ENCODE results near the gene SPECC1.
"Not testable (repeated sequence)": the region's sequence is repeated elsewhere in the genome, so short reads cannot be mapped to it uniquely, and the experiment has no call there.

The SPECC1 gene

DNA sequence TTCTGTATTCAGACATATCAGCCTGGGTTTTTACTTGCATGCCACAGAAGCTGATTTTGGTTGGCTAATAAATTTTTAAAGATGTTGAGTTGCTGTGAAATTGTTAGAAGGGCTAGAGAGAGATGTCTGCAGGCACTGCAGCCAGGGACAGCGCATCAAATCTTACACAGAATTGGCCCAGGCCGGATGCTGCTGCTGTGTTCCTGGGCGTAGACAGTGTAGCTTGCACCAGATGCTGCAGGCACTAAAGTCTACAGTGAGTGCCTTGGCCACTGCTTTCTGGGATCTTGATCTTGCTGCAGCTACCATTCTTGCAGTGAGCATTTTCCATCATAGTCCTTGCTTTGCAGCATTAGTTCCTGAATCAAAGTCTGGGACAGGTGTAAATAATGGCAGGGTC is 169.9 kb downstream of the SPECC1 start:
- H3K27me3 ChIP-seq (ENCODE audit: insufficient read depth, low read length): no peaks in the 10 kb centered on the region
- no peak overlapping the region for H3K27ac ChIP-seq (ENCODE audit: low read depth, low read length)
- H3K79me2 ChIP-seq (ENCODE audit: control insufficient read depth, insufficient read depth, low read length, unreplicated experiment): peaks cover 16% of the 10 kb centered on the region
- H3K4me1 ChIP-seq (ENCODE audit: control insufficient read depth, insufficient read depth, low read length, unreplicated experiment): peaks cover 6% of the 10 kb centered on the region
- H3K4me3 ChIP-seq (ENCODE audit: low read depth, low read length): no peak overlapping the region
- no peaks in the 10 kb centered on the region for H3K36me3 ChIP-seq (ENCODE audit: insufficient read depth, low read length)
- H2AFZ ChIP-seq (ENCODE audit: low read length, unreplicated experiment): no peak overlapping the region

DNA sequence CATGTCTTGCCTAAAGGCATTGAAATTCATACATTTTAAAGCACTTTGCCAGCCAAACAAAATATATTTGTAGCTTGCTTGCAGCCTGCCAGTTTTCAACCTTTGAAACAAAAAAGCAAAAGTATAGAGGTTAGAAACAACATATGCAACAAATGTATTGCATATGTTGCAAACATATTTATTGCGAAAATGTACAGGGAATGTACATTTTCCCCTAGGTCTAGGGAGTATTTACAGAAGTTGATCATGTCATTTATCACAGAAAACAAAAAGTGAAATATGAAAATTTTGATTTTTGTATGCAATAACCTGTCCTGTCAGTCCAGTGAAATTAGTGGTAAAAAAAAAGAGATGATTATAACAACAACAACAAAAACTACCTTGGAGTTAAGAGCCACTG is 171.5 kb downstream of the SPECC1 start:
- peaks cover 12% of the 10 kb centered on the region for H3K79me2 ChIP-seq (ENCODE audit: control insufficient read depth, insufficient read depth, low read length, unreplicated experiment)
- no peak overlapping the region for H2AFZ ChIP-seq (ENCODE audit: low read length, unreplicated experiment)
- no peaks in the 10 kb centered on the region for H3K27me3 ChIP-seq (ENCODE audit: insufficient read depth, low read length)
- no peak overlapping the region for H3K27ac ChIP-seq (ENCODE audit: low read depth, low read length)
- no peaks in the 10 kb centered on the region for H3K4me1 ChIP-seq (ENCODE audit: control insufficient read depth, insufficient read depth, low read length, unreplicated experiment)
- H3K36me3 ChIP-seq (ENCODE audit: insufficient read depth, low read length): no peaks in the 10 kb centered on the region
- no peak overlapping the region for H3K4me3 ChIP-seq (ENCODE audit: low read depth, low read length)

DNA sequence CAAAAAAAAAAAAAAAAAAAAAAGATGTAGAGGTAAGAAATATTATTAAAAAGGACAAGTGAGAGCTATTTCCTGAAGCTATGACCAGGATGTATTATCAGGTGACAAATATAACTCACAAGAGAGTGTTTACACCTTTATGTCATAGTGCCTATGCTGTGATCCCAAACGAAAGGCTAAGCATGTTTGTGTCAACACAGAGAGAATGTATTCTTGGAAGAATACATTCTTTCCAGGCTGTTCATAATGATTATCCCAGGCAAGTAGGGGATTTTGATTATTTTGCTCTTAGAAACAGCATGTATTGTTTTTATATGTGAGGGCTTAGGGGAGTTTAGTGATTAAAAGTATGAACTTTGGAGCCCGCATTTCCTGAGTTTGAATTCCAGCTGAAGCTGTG is 175.0 kb downstream of the SPECC1 start:
- Histone ChIP-seq H3K27me3 (ENCODE audit: insufficient read depth, low read length) (no peaks in the 10 kb centered on the region), H3K27ac (ENCODE audit: low read depth, low read length) (no peak overlapping the region), H3K79me2 (ENCODE audit: control insufficient read depth, insufficient read depth, low read length, unreplicated experiment) (peaks cover 5% of the 10 kb centered on the region), H3K4me3 (ENCODE audit: low read depth, low read length) (no peak overlapping the region), H3K36me3 (ENCODE audit: insufficient read depth, low read length) (no peaks in the 10 kb centered on the region), H2AFZ (ENCODE audit: low read length, unreplicated experiment) (no peak overlapping the region), H3K4me1 (ENCODE audit: control insufficient read depth, insufficient read depth, low read length, unreplicated experiment) (peaks cover 10% of the 10 kb centered on the region)

DNA sequence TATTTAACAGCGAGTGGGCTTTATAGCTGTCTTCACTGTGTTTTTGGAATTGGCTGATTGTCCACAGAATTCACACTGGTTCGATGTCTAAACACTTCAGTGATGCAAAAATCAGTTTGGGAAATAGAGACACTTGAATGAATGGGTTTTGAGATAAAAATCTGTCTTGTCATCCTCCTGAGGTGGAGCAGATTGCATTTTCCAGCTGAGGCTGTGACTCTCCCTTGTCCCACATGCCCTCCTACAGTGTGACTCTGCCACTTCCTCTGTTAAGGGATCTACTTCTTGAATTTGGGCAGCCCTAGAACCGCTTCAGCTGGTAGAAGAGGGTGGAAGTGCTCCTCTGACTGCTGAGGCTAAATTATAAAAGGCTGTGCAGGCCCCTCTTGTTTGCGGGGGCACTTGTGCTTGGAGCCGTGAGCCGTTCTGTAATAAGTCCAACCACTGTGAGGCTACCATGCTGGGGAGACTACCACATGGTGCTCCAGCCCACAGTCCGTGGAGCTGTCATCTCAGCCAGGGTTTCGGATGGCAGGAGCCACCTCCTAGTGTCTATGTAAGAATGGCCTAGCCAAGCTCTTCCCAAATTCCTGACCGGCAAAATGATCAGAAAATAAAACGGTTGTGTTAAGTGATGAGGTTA is 175.9 kb downstream of the SPECC1 start:
- H3K27ac ChIP-seq (ENCODE audit: low read depth, low read length): no peak overlapping the region
- no peaks in the 10 kb centered on the region for H3K79me2 ChIP-seq (ENCODE audit: control insufficient read depth, insufficient read depth, low read length, unreplicated experiment)
- no peak overlapping the region for H2AFZ ChIP-seq (ENCODE audit: low read length, unreplicated experiment)
- H3K4me3 ChIP-seq (ENCODE audit: low read depth, low read length): no peak overlapping the region
- H3K36me3 ChIP-seq (ENCODE audit: insufficient read depth, low read length): no peaks in the 10 kb centered on the region
- no peaks in the 10 kb centered on the region for H3K27me3 ChIP-seq (ENCODE audit: insufficient read depth, low read length)
- peaks cover 20% of the 10 kb centered on the region for H3K4me1 ChIP-seq (ENCODE audit: control insufficient read depth, insufficient read depth, low read length, unreplicated experiment)

DNA sequence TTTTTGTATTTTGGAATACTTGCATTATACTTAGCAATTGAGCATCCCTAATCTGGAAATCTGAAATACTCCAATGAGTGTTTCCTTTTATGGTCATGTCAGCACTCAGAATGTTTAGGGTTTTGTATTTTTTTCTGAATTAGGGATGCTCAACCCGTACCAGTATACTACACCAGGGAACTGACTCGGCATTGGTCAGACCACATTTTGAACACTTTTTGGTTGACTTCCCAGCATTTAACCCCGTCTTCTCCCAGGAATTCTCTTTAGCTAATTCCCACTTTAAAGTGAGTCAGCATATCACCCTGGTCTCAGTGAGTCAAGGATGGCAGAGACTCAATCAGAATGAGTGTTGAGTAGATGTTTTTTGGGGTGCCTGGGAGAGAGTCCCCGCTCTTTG is 177.9 kb downstream of the SPECC1 start:
- H3K27ac ChIP-seq (ENCODE audit: low read depth, low read length): no peak overlapping the region
- H3K4me1 ChIP-seq (ENCODE audit: control insufficient read depth, insufficient read depth, low read length, unreplicated experiment): peaks cover 36% of the 10 kb centered on the region
- H3K4me3 ChIP-seq (ENCODE audit: low read depth, low read length): no peak overlapping the region
- no peaks in the 10 kb centered on the region for H3K79me2 ChIP-seq (ENCODE audit: control insufficient read depth, insufficient read depth, low read length, unreplicated experiment)
- H3K27me3 ChIP-seq (ENCODE audit: insufficient read depth, low read length): no peaks in the 10 kb centered on the region
- H2AFZ ChIP-seq (ENCODE audit: low read length, unreplicated experiment): no peak overlapping the region
- H3K36me3 ChIP-seq (ENCODE audit: insufficient read depth, low read length): no peaks in the 10 kb centered on the region

DNA sequence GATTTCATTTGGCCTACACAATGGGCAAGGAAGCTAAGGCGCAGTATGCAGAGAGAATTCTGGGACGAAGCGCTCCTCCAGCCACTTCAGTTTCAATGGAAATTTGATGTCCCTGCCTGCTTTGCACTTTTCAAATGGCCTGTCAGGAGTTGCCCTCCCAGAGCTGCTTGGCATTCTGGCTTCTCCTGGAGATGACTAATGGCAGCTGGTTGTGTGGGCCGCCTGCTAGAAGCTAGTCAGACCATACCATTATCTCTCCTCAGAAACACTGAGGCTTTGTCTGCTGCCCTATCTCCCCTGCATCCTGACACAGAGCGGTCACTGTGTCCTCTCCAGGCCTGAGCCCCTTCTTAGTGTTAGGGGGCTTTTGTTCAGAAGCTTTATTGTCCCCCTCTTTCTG is 180.1 kb downstream of the SPECC1 start:
- Histone ChIP-seq H3K36me3 (ENCODE audit: insufficient read depth, low read length) (no peaks in the 10 kb centered on the region), H3K27me3 (ENCODE audit: insufficient read depth, low read length) (no peaks in the 10 kb centered on the region), H2AFZ (ENCODE audit: low read length, unreplicated experiment) (no peak overlapping the region), H3K4me3 (ENCODE audit: low read depth, low read length) (no peak overlapping the region), H3K79me2 (ENCODE audit: control insufficient read depth, insufficient read depth, low read length, unreplicated experiment) (no peaks in the 10 kb centered on the region), H3K4me1 (ENCODE audit: control insufficient read depth, insufficient read depth, low read length, unreplicated experiment) (peaks cover 36% of the 10 kb centered on the region), H3K27ac (ENCODE audit: low read depth, low read length) (no peak overlapping the region)

DNA sequence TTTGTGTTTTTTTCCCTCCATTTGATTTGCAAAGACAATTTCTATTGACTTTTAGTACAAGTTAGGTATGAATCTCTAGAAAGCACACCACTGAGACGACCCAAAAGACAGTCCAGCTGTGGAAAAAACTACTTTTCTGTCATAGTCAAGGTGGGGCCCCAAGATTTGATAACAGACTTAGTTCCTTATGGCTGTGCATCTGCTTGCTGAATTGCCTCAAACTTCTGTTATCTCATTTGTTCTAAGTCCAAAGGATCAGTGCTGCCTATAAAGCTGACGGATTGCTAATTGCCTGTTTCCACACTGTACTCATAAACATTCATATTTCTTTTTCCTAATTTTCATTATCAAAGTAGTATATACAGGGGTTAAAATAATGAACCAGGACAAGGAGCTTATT is 180.8 kb downstream of the SPECC1 start:
- H3K4me3 ChIP-seq (ENCODE audit: low read depth, low read length): no peak overlapping the region
- no peak overlapping the region for H2AFZ ChIP-seq (ENCODE audit: low read length, unreplicated experiment)
- no peaks in the 10 kb centered on the region for H3K27me3 ChIP-seq (ENCODE audit: insufficient read depth, low read length)
- H3K4me1 ChIP-seq (ENCODE audit: control insufficient read depth, insufficient read depth, low read length, unreplicated experiment): peaks cover 36% of the 10 kb centered on the region
- H3K27ac ChIP-seq (ENCODE audit: low read depth, low read length): no peak overlapping the region
- H3K36me3 ChIP-seq (ENCODE audit: insufficient read depth, low read length): no peaks in the 10 kb centered on the region
- no peaks in the 10 kb centered on the region for H3K79me2 ChIP-seq (ENCODE audit: control insufficient read depth, insufficient read depth, low read length, unreplicated experiment)

DNA sequence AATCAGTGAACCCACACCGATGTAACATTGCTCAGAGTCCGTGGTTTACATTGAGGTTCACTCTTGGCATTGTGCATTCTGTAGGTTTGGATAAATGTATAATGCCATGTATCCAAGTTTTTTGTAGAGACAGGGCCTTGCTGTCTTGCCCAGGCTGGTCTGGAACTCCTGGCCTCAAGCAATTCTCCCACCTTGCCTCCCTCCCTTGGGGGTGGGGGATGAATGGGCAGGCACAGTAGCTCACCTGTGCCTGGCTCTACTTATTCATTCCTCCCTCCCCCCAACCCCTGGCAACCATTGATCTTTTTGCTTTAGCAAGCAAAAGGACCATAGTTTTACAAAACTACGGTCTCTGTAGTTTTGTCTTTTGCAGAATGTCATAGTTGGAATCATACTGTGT is 181.4 kb downstream of the SPECC1 start:
- Histone ChIP-seq H3K4me1 (ENCODE audit: control insufficient read depth, insufficient read depth, low read length, unreplicated experiment) (peaks cover 36% of the 10 kb centered on the region), H3K4me3 (ENCODE audit: low read depth, low read length) (no peak overlapping the region), H2AFZ (ENCODE audit: low read length, unreplicated experiment) (no peak overlapping the region), H3K36me3 (ENCODE audit: insufficient read depth, low read length) (no peaks in the 10 kb centered on the region), H3K79me2 (ENCODE audit: control insufficient read depth, insufficient read depth, low read length, unreplicated experiment) (no peaks in the 10 kb centered on the region), H3K27ac (ENCODE audit: low read depth, low read length) (no peak overlapping the region), H3K27me3 (ENCODE audit: insufficient read depth, low read length) (no peaks in the 10 kb centered on the region)

DNA sequence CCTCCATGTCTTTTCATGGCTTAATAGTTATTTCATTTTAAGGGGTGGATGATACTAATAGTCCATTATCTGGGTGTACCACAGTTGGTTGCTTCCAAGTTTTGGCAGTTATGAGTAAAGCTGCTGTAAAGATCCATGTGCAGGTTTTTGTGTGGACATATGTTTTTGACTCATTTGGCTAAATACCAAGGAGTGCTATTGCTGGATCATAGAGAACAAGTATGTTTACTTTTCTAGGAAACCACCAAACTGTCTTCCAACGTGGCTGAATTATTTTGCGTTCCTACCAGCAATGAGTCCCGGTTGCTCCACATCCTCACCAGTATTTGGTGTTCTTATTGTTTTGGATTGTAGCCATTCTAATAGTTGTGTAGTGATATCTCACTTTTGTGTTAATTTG is 181.9 kb downstream of the SPECC1 start:
- Histone ChIP-seq H3K27ac (ENCODE audit: low read depth, low read length) (no peak overlapping the region), H3K79me2 (ENCODE audit: control insufficient read depth, insufficient read depth, low read length, unreplicated experiment) (no peaks in the 10 kb centered on the region), H2AFZ (ENCODE audit: low read length, unreplicated experiment) (no peak overlapping the region), H3K36me3 (ENCODE audit: insufficient read depth, low read length) (0 out of 2 replicates have a peak, but pooled peaks cover under 1% of the 10 kb centered on the region), H3K4me3 (ENCODE audit: low read depth, low read length) (no peak overlapping the region), H3K4me1 (ENCODE audit: control insufficient read depth, insufficient read depth, low read length, unreplicated experiment) (peaks cover 36% of the 10 kb centered on the region), H3K27me3 (ENCODE audit: insufficient read depth, low read length) (no peaks in the 10 kb centered on the region)

DNA sequence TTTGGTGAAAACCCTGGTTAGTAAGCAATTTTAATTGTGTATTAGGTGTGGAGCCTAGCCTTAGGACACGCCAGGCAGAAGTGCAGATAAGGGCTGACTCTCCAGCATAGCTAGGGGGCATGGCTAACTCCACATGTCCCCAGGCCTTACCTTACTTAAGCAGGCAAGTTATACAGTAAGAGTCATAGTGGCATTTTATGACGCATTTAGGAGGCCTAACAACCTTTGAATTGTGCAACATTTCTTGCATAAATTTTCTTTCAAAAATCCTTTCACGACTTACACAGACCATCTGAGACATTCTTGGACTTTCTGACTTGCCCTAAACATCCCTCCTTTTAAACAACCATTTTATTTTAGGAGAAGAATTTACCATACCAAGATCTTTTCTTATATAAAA is 187.1 kb downstream of the SPECC1 start:
- not testable (repeated sequence) for H3K27me3 ChIP-seq (ENCODE audit: insufficient read depth, low read length); H3K79me2 ChIP-seq (ENCODE audit: control insufficient read depth, insufficient read depth, low read length, unreplicated experiment); H2AFZ ChIP-seq (ENCODE audit: low read length, unreplicated experiment); H3K4me3 ChIP-seq (ENCODE audit: low read depth, low read length); H3K4me1 ChIP-seq (ENCODE audit: control insufficient read depth, insufficient read depth, low read length, unreplicated experiment); H3K36me3 ChIP-seq (ENCODE audit: insufficient read depth, low read length); H3K27ac ChIP-seq (ENCODE audit: low read depth, low read length)

DNA sequence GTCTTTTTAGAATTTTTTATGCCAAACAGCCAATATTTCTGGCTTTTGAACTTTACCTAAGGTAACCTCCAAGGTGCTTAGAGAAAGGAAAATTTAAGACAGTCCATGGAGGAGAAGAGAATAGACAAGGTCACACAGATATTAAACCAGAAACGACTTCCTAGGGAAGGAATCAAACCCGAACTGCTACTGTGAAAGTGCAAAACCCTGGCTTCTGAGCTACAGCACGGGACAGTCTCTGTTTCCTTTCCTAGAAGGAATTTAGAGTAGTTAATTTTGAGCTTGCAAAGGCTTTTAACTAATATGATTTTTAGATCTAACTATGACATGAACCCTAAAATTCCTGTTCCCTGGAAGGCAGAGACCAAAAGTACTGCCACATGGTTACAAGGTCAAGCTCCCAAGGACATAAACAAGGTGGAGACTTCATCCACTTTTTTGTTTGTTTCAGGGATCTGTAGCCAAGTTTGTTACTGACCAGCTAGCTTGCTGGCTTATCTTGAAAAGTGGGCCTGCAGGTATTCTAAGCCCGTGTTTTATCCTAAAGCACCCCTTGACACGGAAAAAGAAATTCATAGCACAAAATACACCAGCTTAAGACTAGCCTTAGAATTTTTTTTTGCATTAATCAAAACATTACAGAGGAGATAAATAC is 188.2 kb downstream of the SPECC1 start:
- no peak overlapping the region for H3K4me3 ChIP-seq (ENCODE audit: low read depth, low read length)
- H3K36me3 ChIP-seq (ENCODE audit: insufficient read depth, low read length): peaks cover 7% of the 10 kb centered on the region; the same call in 1 of the 2 replicates
- peaks cover 14% of the 10 kb centered on the region for H3K4me1 ChIP-seq (ENCODE audit: control insufficient read depth, insufficient read depth, low read length, unreplicated experiment)
- H3K27ac ChIP-seq (ENCODE audit: low read depth, low read length): no peak overlapping the region
- no peaks in the 10 kb centered on the region for H3K79me2 ChIP-seq (ENCODE audit: control insufficient read depth, insufficient read depth, low read length, unreplicated experiment)
- no peak overlapping the region for H2AFZ ChIP-seq (ENCODE audit: low read length, unreplicated experiment)
- no peaks in the 10 kb centered on the region for H3K27me3 ChIP-seq (ENCODE audit: insufficient read depth, low read length)

All from ACC112 (cell line).